SK-N-SH treated with all-trans-retinoic acid at 6 μM for 48 hours (cell line): ENCODE results near the gene DHX30.

Source experiments
- ATAC-seq: fragments of 200-7000 bp; cut with Tn5 transposase; 3 replicates; pipeline ENCODE4 v1.9.1; 2020; ENCODE audit warnings: mild to moderate bottlenecking, moderate library complexity
- ARNTL ChIP-seq: fragments of 450-650 bp; formaldehyde crosslinking; IDR thresholded peaks from 2 replicates; pipeline ENCODE4 v1.5.0; 2020; ENCODE audit warnings: low read depth, mild to moderate bottlenecking, moderate library complexity, borderline replicate concordance
- CSDC2 ChIP-seq: fragments of 250-450 bp; sonication (Bioruptor Pico); IDR thresholded peaks from 2 replicates; pipeline ENCODE4 v1.5.0; 2020; ENCODE audit warnings: mild to moderate bottlenecking, moderate library complexity
- ESRRG ChIP-seq: fragments of 250-450 bp; sonication (Bioruptor Pico); IDR thresholded peaks from 2 replicates; pipeline ENCODE4 v1.6.1; 2021; ENCODE audit warnings: mild to moderate bottlenecking
- ISL1 ChIP-seq: fragments of 250-450 bp; sonication (Bioruptor Pico); IDR thresholded peaks from 2 replicates; pipeline ENCODE4 v2.1.2; 2022; ENCODE audit warnings: mild to moderate bottlenecking, moderate library complexity
- OSR1 ChIP-seq: fragments of 250-450 bp; sonication (Bioruptor Pico); IDR thresholded peaks from 2 replicates; pipeline ENCODE4 v1.8.0; 2022; ENCODE audit warnings: moderate library complexity, mild to moderate bottlenecking, inconsistent platforms
- PPARA ChIP-seq: fragments of 250-450 bp; sonication (Bioruptor Pico); IDR thresholded peaks from 2 replicates; pipeline ENCODE4 v1.5.0; 2020; ENCODE audit warnings: mild to moderate bottlenecking, borderline replicate concordance
- SNAI2 ChIP-seq: fragments of 250-450 bp; sonication (Bioruptor Pico); IDR thresholded peaks from 2 replicates; pipeline ENCODE4 v1.5.0; 2020; ENCODE audit warnings: mild to moderate bottlenecking, moderate library complexity
- TCF4 ChIP-seq: fragments of 250-450 bp; sonication (Bioruptor Pico); IDR thresholded peaks from 2 replicates; pipeline ENCODE4 v1.8.0; 2021; ENCODE audit warnings: mild to moderate bottlenecking, moderate library complexity, borderline replicate concordance
- TOX ChIP-seq: fragments of 250-450 bp; sonication (Bioruptor Pico); IDR thresholded peaks from 2 replicates; pipeline ENCODE4 v1.8.0; 2021; ENCODE audit warnings: mild to moderate bottlenecking, moderate library complexity, borderline replicate concordance
- ZFP3 ChIP-seq: fragments of 250-450 bp; sonication (Bioruptor Pico); IDR thresholded peaks from 2 replicates; pipeline ENCODE4 v1.5.0; 2020; ENCODE audit warnings: mild to moderate bottlenecking, moderate library complexity
- ZFP30 ChIP-seq: fragments of 450-650 bp; formaldehyde crosslinking; IDR thresholded peaks from 2 replicates; pipeline ENCODE4 v1.5.0; 2022; ENCODE audit warnings: mild to moderate bottlenecking, moderate library complexity
- ZNF70 ChIP-seq: fragments of 450-650 bp; formaldehyde crosslinking; IDR thresholded peaks from 2 replicates; pipeline ENCODE4 v1.5.0; 2020; ENCODE audit warnings: mild to moderate bottlenecking, moderate library complexity
- ZNF8 ChIP-seq: fragments of 450-650 bp; formaldehyde crosslinking; IDR thresholded peaks from 2 replicates; pipeline ENCODE4 v1.5.0; 2020; ENCODE audit warnings: mild to moderate bottlenecking, moderate library complexity
- TF ChIP-seq, protein P1 (sequence below): fragments of 250-450 bp; sonication (Bioruptor Pico); IDR thresholded peaks from 2 replicates; pipeline ENCODE4 v1.5.1; 2021; ENCODE audit warnings: mild to moderate bottlenecking, moderate library complexity
- TF ChIP-seq, protein P2 (sequence below): fragments of 250-450 bp; sonication (Bioruptor Pico); IDR thresholded peaks from 2 replicates; pipeline ENCODE4 v1.5.1; 2020; ENCODE audit warnings: low read depth, mild to moderate bottlenecking, moderate library complexity
- TF ChIP-seq, protein P3 (sequence below): fragments of 250-450 bp; sonication (Bioruptor Pico); IDR thresholded peaks from 2 replicates; pipeline ENCODE4 v1.8.0; 2020; ENCODE audit warnings: mild to moderate bottlenecking, moderate library complexity, borderline replicate concordance
- TF ChIP-seq, protein P4 (sequence below): fragments of 250-450 bp; sonication (Bioruptor Pico); IDR thresholded peaks from 2 replicates; pipeline ENCODE4 v1.5.0; 2020; ENCODE audit warnings: mild to moderate bottlenecking, moderate library complexity

DHX30 gene

DNA sequence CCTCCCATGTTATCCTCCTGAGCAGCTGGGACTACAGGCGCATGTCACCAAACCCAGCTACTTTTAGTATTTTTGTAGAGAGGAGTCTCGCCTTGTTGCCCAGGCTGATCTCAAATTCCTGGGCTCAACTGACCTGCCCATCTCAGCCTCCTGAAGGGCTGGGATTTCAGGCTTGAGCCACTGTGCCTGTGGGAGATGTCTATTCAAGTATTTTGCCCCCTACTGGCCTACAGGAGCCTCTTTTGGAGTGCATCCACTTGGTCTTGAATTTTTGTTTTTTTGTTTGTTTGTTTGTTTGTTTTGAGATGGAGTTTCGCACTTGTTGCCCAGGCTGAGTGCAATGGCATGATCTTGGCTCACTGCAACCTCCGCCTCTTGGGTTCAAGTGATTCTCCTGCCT lies 3.2 kb upstream of the DHX30 start:
- no peak for ATAC-seq
- no peak for TF ChIP-seq ZFP3
- TF ChIP-seq, protein P1, sequence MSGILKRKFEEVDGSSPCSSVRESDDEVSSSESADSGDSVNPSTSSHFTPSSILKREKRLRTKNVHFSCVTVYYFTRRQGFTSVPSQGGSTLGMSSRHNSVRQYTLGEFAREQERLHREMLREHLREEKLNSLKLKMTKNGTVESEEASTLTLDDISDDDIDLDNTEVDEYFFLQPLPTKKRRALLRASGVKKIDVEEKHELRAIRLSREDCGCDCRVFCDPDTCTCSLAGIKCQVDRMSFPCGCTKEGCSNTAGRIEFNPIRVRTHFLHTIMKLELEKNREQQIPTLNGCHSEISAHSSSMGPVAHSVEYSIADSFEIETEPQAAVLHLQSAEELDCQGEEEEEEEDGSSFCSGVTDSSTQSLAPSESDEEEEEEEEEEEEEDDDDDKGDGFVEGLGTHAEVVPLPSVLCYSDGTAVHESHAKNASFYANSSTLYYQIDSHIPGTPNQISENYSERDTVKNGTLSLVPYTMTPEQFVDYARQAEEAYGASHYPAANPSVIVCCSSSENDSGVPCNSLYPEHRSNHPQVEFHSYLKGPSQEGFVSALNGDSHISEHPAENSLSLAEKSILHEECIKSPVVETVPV: no peak

DNA sequence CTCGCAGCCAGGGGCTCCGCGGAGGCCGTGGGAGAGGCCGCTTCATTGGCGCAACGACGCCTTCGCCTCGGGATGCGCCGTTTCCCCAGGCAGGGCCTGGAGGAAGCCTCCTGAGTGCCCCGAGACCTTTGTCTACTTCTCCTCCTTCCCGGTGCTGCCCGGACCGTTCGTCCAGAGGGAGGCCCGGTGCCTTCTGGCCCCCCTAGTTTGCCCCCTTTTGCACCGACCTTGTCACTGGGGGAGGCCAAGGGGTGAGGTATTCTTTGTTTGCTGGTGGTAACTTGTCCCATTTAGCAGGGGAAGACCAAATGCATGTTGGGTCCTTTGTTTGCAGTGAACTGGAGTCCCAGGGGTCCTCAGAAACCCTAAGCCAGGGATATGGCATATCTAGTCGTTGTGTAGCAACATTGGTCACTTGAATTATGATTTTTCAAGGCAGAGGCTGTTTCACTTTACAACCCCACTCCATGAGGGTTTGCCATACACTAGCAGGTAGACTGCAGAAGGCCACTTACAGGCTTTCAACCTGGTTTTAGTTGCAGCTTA lies 615 bp downstream of the DHX30 start:
- no peak for TF ChIP-seq ZNF70
- TF ChIP-seq SNAI2 (CRISPR knock-in tag): no peak
- TF ChIP-seq ARNTL (CRISPR knock-in tag): no peak
- no peak; the same call in 2 of the 3 replicates for ATAC-seq

DNA sequence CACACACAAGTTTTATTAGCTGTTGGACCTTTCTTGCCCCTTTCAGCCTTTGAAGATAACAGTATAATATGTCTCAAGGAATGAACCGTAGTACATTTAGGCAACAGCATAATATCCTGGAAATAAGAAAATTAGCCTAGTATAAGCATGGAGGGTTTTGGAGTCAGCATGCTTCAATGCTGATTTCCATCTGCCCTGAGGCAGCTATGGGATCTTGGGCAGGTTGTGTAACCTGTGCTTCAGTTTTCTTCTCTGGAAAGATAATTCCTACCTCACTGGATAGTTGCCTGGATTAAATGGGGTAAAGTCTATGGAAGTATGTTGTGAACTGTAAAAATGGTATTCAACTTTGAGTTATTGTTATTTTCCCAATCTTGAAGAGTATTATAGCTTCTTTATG lies 1.6 kb downstream of the DHX30 start:
- no peak for ATAC-seq
- TF ChIP-seq ISL1 (CRISPR knock-in tag) (no peak), ZNF8 (CRISPR knock-in tag) (no peak), TOX (CRISPR knock-in tag) (no peak), ESRRG (CRISPR knock-in tag) (no peak), TCF4 (CRISPR knock-in tag) (no peak), OSR1 (no peak)
- TF ChIP-seq, protein P1: no peak
- TF ChIP-seq, protein P2, sequence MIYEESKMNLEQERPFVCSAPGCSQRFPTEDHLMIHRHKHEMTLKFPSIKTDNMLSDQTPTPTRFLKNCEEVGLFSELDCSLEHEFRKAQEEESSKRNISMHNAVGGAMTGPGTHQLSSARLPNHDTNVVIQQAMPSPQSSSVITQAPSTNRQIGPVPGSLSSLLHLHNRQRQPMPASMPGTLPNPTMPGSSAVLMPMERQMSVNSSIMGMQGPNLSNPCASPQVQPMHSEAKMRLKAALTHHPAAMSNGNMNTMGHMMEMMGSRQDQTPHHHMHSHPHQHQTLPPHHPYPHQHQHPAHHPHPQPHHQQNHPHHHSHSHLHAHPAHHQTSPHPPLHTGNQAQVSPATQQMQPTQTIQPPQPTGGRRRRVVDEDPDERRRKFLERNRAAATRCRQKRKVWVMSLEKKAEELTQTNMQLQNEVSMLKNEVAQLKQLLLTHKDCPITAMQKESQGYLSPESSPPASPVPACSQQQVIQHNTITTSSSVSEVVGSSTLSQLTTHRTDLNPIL (CRISPR knock-in tag): no peak
- TF ChIP-seq, protein P3, sequence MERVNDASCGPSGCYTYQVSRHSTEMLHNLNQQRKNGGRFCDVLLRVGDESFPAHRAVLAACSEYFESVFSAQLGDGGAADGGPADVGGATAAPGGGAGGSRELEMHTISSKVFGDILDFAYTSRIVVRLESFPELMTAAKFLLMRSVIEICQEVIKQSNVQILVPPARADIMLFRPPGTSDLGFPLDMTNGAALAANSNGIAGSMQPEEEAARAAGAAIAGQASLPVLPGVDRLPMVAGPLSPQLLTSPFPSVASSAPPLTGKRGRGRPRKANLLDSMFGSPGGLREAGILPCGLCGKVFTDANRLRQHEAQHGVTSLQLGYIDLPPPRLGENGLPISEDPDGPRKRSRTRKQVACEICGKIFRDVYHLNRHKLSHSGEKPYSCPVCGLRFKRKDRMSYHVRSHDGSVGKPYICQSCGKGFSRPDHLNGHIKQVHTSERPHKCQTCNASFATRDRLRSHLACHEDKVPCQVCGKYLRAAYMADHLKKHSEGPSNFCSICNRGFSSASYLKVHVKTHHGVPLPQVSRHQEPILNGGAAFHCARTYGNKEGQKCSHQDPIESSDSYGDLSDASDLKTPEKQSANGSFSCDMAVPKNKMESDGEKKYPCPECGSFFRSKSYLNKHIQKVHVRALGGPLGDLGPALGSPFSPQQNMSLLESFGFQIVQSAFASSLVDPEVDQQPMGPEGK (CRISPR knock-in tag): no peak

DNA sequence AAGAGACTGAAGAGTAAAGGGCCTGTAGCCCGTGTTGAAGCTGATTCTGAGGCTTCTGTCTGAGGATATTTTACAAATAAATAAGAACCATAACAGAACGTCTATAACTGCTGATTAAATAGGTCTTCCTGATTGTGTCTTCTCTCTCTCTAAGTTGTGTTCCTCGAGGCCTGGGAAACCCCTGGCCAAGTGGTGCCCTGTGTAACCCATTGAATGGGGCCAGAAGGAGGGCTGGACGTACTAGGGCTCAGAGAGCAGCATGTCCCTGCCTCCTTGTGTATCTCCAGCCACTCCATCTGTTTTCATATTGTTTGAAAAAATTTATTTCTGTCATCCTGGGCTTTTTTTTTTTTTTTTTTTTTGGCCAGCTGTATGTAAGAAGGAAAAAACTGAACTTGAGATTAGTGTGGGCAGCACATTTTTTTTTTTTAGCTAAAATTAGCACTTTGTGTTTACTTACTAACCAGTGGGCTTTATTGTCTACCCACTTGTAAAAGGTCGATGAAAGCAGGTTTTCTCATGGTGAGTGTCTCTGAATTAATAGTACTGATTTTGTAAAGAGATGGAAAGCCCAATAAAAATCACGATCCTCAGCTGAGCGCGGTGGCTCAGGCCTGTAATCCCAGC lies 10.7 kb downstream of the DHX30 start:
- TF ChIP-seq PPARA (CRISPR knock-in tag) (no peak), CSDC2 (CRISPR knock-in tag) (no peak)
- ATAC-seq: no peak

DNA sequence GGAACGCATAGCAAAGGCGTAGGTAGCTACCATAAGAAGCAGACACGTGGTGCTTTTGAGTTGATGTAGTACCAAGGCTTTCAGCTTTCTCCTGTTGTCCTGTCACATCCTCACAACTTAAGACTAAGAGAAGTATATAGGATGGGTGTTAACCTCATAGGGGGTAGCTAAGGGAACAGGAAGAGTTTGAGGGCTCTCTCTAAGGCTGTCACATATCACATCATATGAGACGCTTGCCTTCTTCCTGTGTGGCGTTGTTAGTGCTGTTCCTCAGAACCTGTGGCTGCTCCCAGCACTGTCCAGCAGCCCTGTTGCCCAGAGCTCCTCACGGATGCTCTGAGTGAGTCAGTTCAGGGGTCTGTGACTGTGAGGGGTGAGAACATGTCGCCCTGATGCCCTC lies 14.7 kb downstream of the DHX30 start:
- no peak; the same call in 2 of the 3 replicates for ATAC-seq
- TF ChIP-seq, protein P3 (CRISPR knock-in tag): no peak
- TF ChIP-seq ZFP30 (CRISPR knock-in tag): no peak
- TF ChIP-seq, protein P4, sequence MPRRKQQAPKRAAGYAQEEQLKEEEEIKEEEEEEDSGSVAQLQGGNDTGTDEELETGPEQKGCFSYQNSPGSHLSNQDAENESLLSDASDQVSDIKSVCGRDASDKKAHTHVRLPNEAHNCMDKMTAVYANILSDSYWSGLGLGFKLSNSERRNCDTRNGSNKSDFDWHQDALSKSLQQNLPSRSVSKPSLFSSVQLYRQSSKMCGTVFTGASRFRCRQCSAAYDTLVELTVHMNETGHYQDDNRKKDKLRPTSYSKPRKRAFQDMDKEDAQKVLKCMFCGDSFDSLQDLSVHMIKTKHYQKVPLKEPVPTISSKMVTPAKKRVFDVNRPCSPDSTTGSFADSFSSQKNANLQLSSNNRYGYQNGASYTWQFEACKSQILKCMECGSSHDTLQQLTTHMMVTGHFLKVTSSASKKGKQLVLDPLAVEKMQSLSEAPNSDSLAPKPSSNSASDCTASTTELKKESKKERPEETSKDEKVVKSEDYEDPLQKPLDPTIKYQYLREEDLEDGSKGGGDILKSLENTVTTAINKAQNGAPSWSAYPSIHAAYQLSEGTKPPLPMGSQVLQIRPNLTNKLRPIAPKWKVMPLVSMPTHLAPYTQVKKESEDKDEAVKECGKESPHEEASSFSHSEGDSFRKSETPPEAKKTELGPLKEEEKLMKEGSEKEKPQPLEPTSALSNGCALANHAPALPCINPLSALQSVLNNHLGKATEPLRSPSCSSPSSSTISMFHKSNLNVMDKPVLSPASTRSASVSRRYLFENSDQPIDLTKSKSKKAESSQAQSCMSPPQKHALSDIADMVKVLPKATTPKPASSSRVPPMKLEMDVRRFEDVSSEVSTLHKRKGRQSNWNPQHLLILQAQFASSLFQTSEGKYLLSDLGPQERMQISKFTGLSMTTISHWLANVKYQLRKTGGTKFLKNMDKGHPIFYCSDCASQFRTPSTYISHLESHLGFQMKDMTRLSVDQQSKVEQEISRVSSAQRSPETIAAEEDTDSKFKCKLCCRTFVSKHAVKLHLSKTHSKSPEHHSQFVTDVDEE: no peak
